Activated CD4-positive, alpha-beta T cell treated with anti-CD3 and anti-CD28 coated beads for 4 hours (primary cell): ENCODE results near the gene NOTUM.
"Not testable (repeated sequence)": the region's sequence is repeated elsewhere in the genome, so short reads cannot be mapped to it uniquely, and the experiment has no call there.

ENCODE experiments used
- DNase-seq, 2 donors: peaks; one replicate each; pipeline ENCODE4 v3.0.0-alpha.2; 2020

NOTUM gene

GRCh38 chr17:81996232-81996756 lies 35.3 kb upstream of the NOTUM start:
- DNase-seq: no peak

GRCh38 chr17:81995463-81996231 lies 34.7 kb upstream of the NOTUM start:
- no peak for DNase-seq

- no peak for DNase-seq
These were observed 33.8 kb upstream of the NOTUM start for GRCh38 chr17:81994593-81995462.

GRCh38 chr17:81993729-81994592 lies 33.0 kb upstream of the NOTUM start:
- no peak for DNase-seq

GRCh38 chr17:81992306-81993102 lies 31.5 kb upstream of the NOTUM start:
- DNase-seq: no peak

- DNase-seq: no peak
These were observed 30.8 kb upstream of the NOTUM start for GRCh38 chr17:81991684-81992305.

GRCh38 chr17:81990836-81991683 lies 30.1 kb upstream of the NOTUM start:
- no peak for DNase-seq

- no peak for DNase-seq
These were observed 26.3 kb upstream of the NOTUM start for GRCh38 chr17:81987161-81987770.

GRCh38 chr17:81986606-81987005 lies 25.6 kb upstream of the NOTUM start:
- DNase-seq: no peak

GRCh38 chr17:81984773-81985410 lies 23.9 kb upstream of the NOTUM start:
- no peak for DNase-seq

GRCh38 chr17:81983639-81984373 lies 22.8 kb upstream of the NOTUM start:
- no peak for DNase-seq

- DNase-seq: no peak
These were observed 22.1 kb upstream of the NOTUM start for GRCh38 chr17:81983011-81983638.

GRCh38 chr17:81981511-81981910 lies 20.5 kb upstream of the NOTUM start:
- DNase-seq: not testable (repeated sequence)

GRCh38 chr17:81980707-81981343 lies 19.8 kb upstream of the NOTUM start:
- no peak for DNase-seq

- no peak for DNase-seq
These were observed 19.1 kb upstream of the NOTUM start for GRCh38 chr17:81980122-81980521.

- no peak for DNase-seq
These were observed 17.7 kb upstream of the NOTUM start for GRCh38 chr17:81978524-81979298.
